Activated CD4-positive, alpha-beta T cell treated with anti-CD3 and anti-CD28 coated beads, Interleukin-2, amount 10 ng/mL, durations not matched to agents 24 days and 14 days (primary cell): ENCODE results near the gene SSBP2. TPM values are rescaled to one million over a fixed set of nuclear protein-coding genes. Genes with fewer than 3 reads are reported as not detected.
A peak's percentile ranks its signal among the peaks of the same experiment; 100 is the strongest.

ENCODE experiments used
- DNase-seq: peaks from one replicate; pipeline ENCODE4 v3.0.0; 2022
- H3K27ac Mint-ChIP-seq: one replicate; pipeline ENCODE4 v1.8.0; 2022; ENCODE audit warnings: mild to moderate bottlenecking, mixed read lengths
- H3K27me3 Mint-ChIP-seq: one replicate; pipeline ENCODE4 v1.8.0; 2022; ENCODE audit warnings: mixed read lengths
- H3K36me3 Mint-ChIP-seq: one replicate; pipeline ENCODE4 v1.8.0; 2022; ENCODE audit warnings: low read depth, mild to moderate bottlenecking, mixed read lengths
- H3K4me1 Mint-ChIP-seq: one replicate; pipeline ENCODE4 v1.8.0; 2021; ENCODE audit warnings: mixed read lengths
- H3K4me3 Mint-ChIP-seq: one replicate; pipeline ENCODE4 v1.8.0; 2022; ENCODE audit warnings: mild to moderate bottlenecking, moderate library complexity, mixed read lengths
- H3K9me3 Mint-ChIP-seq: one replicate; pipeline ENCODE4 v1.8.0; 2021; ENCODE audit warnings: mixed read lengths
- intact Hi-C: fragments of 100-400 bp; cut with micrococcal nuclease; formaldehyde crosslinking; loops from one replicate; pipeline ENCODE4 v1.15.1; 2023
- total RNA-seq: library from RNA; stranded (reverse); gene quantifications from 2 replicates; pipeline ENCODE4 v1.2.3, GENCODE V29; 2022

Gene SSBP2
- total RNA-seq, 1 donor from 2014 or later: 13.1 TPM

GRCh38 chr5:81749192-81749560 lies 1.7 kb downstream of the SSBP2 start:
- DNase-seq: peak; percentile 65
- peak overlapping the region; percentile 57 for H3K27ac Mint-ChIP-seq
- H3K9me3 Mint-ChIP-seq: no peaks in the 10 kb centered on the region
- no peaks in the 10 kb centered on the region for H3K36me3 Mint-ChIP-seq
- intact Hi-C loops: no loop called here
- H3K27me3 Mint-ChIP-seq: peaks cover 24% of the 10 kb centered on the region
- peak overlapping the region; percentile 89 for H3K4me3 Mint-ChIP-seq
- H3K4me1 Mint-ChIP-seq: peaks cover 16% of the 10 kb centered on the region

GRCh38 chr5:81748556-81748955 lies 2.3 kb downstream of the SSBP2 start:
- intact Hi-C loops: no loop called here
- H3K27ac Mint-ChIP-seq: no peak overlapping the region
- no peaks in the 10 kb centered on the region for H3K9me3 Mint-ChIP-seq
- H3K36me3 Mint-ChIP-seq: no peaks in the 10 kb centered on the region
- H3K4me1 Mint-ChIP-seq: peaks cover 16% of the 10 kb centered on the region
- H3K27me3 Mint-ChIP-seq: peaks cover 24% of the 10 kb centered on the region
- no peak for DNase-seq
- peak overlapping the region; percentile 89 for H3K4me3 Mint-ChIP-seq

GRCh38 chr5:81747030-81747429 lies 3.9 kb downstream of the SSBP2 start:
- no peaks in the 10 kb centered on the region for H3K9me3 Mint-ChIP-seq
- H3K27me3 Mint-ChIP-seq: peaks cover 21% of the 10 kb centered on the region
- no peaks in the 10 kb centered on the region for H3K36me3 Mint-ChIP-seq
- no peak overlapping the region for H3K27ac Mint-ChIP-seq
- H3K4me1 Mint-ChIP-seq: peaks cover 16% of the 10 kb centered on the region
- intact Hi-C loops: no loop called here
- H3K4me3 Mint-ChIP-seq: no peak overlapping the region
- DNase-seq: no peak

- Mint-ChIP-seq H3K27ac (no peak overlapping the region), H3K9me3 (peaks cover 3% of the 10 kb centered on the region), H3K4me3 (no peak overlapping the region), H3K27me3 (no peaks in the 10 kb centered on the region), H3K36me3 (peaks cover 7% of the 10 kb centered on the region), H3K4me1 (peaks cover 3% of the 10 kb centered on the region)
- intact Hi-C loops: no loop called here
- no peak for DNase-seq
These were observed 10.1 kb downstream of the SSBP2 start for GRCh38 chr5:81740758-81741157.

GRCh38 chr5:81739291-81739690 lies 11.6 kb downstream of the SSBP2 start:
- no peak for DNase-seq
- intact Hi-C loops: no loop called here

GRCh38 chr5:81729276-81729675 lies 21.6 kb downstream of the SSBP2 start:
- Mint-ChIP-seq H3K27me3 (no peaks in the 10 kb centered on the region), H3K4me1 (peaks cover 3% of the 10 kb centered on the region), H3K9me3 (no peaks in the 10 kb centered on the region), H3K27ac (no peak overlapping the region), H3K36me3 (no peaks in the 10 kb centered on the region), H3K4me3 (no peak overlapping the region)
- intact Hi-C loops: no loop called here
- DNase-seq: no peak

More at GRCh38 chr5:81739291-81739690, 11.6 kb downstream of the SSBP2 start:
- peaks cover 3% of the 10 kb centered on the region for H3K9me3 Mint-ChIP-seq
- no peaks in the 10 kb centered on the region for H3K27me3 Mint-ChIP-seq
- no peak overlapping the region for H3K27ac Mint-ChIP-seq
- peaks cover 4% of the 10 kb centered on the region for H3K4me1 Mint-ChIP-seq
- peaks cover 7% of the 10 kb centered on the region for H3K36me3 Mint-ChIP-seq
- H3K4me3 Mint-ChIP-seq: no peak overlapping the region

- intact Hi-C loops: no loop called here
- Mint-ChIP-seq H3K4me3 (no peak overlapping the region), H3K27me3 (no peaks in the 10 kb centered on the region), H3K36me3 (no peaks in the 10 kb centered on the region), H3K27ac (no peak overlapping the region), H3K4me1 (peaks cover 3% of the 10 kb centered on the region), H3K9me3 (no peaks in the 10 kb centered on the region)
- no peak for DNase-seq
These were observed 22.6 kb downstream of the SSBP2 start for GRCh38 chr5:81728301-81728700.

GRCh38 chr5:81726297-81726696 lies 24.6 kb downstream of the SSBP2 start:
- no peak overlapping the region for H3K4me3 Mint-ChIP-seq
- H3K36me3 Mint-ChIP-seq: no peaks in the 10 kb centered on the region
- H3K27ac Mint-ChIP-seq: no peak overlapping the region
- intact Hi-C loops: no loop called here
- no peaks in the 10 kb centered on the region for H3K27me3 Mint-ChIP-seq
- no peak for DNase-seq
- H3K4me1 Mint-ChIP-seq: peaks cover 8% of the 10 kb centered on the region
- H3K9me3 Mint-ChIP-seq: no peaks in the 10 kb centered on the region

- Mint-ChIP-seq H3K4me1 (peaks cover 13% of the 10 kb centered on the region), H3K27ac (no peak overlapping the region), H3K27me3 (no peaks in the 10 kb centered on the region), H3K4me3 (no peak overlapping the region), H3K9me3 (no peaks in the 10 kb centered on the region), H3K36me3 (no peaks in the 10 kb centered on the region)
- DNase-seq: no peak
- intact Hi-C loops: loop anchor here (5.0 kb wide), 1 partner anchor 187 kb away; no protein-coding TSS in a partner anchor
These were observed 26.3 kb downstream of the SSBP2 start for GRCh38 chr5:81724571-81724970.

- intact Hi-C loops: loop anchor here (5.0 kb wide), 1 partner anchor 187 kb away; no protein-coding TSS in a partner anchor
- Mint-ChIP-seq H3K27me3 (no peaks in the 10 kb centered on the region), H3K4me3 (no peak overlapping the region), H3K4me1 (peaks cover 13% of the 10 kb centered on the region), H3K27ac (no peak overlapping the region), H3K36me3 (no peaks in the 10 kb centered on the region), H3K9me3 (no peaks in the 10 kb centered on the region)
- no peak for DNase-seq
These were observed 26.8 kb downstream of the SSBP2 start for GRCh38 chr5:81724108-81724507.

GRCh38 chr5:81721049-81721448 lies 29.8 kb downstream of the SSBP2 start:
- intact Hi-C loops: loop anchor here (5.0 kb wide), 1 partner anchor 184 kb away; no protein-coding TSS in a partner anchor
- H3K4me3 Mint-ChIP-seq: peak overlapping the region; percentile 6
- H3K36me3 Mint-ChIP-seq: no peaks in the 10 kb centered on the region
- no peaks in the 10 kb centered on the region for H3K9me3 Mint-ChIP-seq
- no peaks in the 10 kb centered on the region for H3K27me3 Mint-ChIP-seq
- DNase-seq: no peak
- H3K27ac Mint-ChIP-seq: peak overlapping the region; percentile 0
- H3K4me1 Mint-ChIP-seq: peaks cover 12% of the 10 kb centered on the region

- DNase-seq: no peak
- H3K4me1 Mint-ChIP-seq: peaks cover 15% of the 10 kb centered on the region
- no peak overlapping the region for H3K4me3 Mint-ChIP-seq
- H3K27me3 Mint-ChIP-seq: no peaks in the 10 kb centered on the region
- H3K9me3 Mint-ChIP-seq: peaks cover 3% of the 10 kb centered on the region
- no peaks in the 10 kb centered on the region for H3K36me3 Mint-ChIP-seq
- no peak overlapping the region for H3K27ac Mint-ChIP-seq
- intact Hi-C loops: loop anchor here (5.0 kb wide), 1 partner anchor 183 kb away; no protein-coding TSS in a partner anchor
These were observed 31.1 kb downstream of the SSBP2 start for GRCh38 chr5:81719743-81720345.

GRCh38 chr5:81718300-81718699 lies 32.6 kb downstream of the SSBP2 start:
- Mint-ChIP-seq H3K4me1 (peaks cover 15% of the 10 kb centered on the region), H3K27me3 (no peaks in the 10 kb centered on the region), H3K27ac (no peak overlapping the region), H3K9me3 (peaks cover 3% of the 10 kb centered on the region), H3K4me3 (peak overlapping the region; percentile 18), H3K36me3 (peaks cover 5% of the 10 kb centered on the region)
- intact Hi-C loops: no loop called here
- DNase-seq: no peak

- no peak overlapping the region for H3K27ac Mint-ChIP-seq
- intact Hi-C loops: no loop called here
- H3K27me3 Mint-ChIP-seq: no peaks in the 10 kb centered on the region
- H3K36me3 Mint-ChIP-seq: peaks cover 5% of the 10 kb centered on the region
- peaks cover 15% of the 10 kb centered on the region for H3K4me1 Mint-ChIP-seq
- peaks cover 3% of the 10 kb centered on the region for H3K9me3 Mint-ChIP-seq
- no peak for DNase-seq
- H3K4me3 Mint-ChIP-seq: peak overlapping the region; percentile 18
These were observed 33.0 kb downstream of the SSBP2 start for GRCh38 chr5:81717860-81718259.

- DNase-seq: no peak
- Mint-ChIP-seq H3K27me3 (no peaks in the 10 kb centered on the region), H3K36me3 (peaks cover 5% of the 10 kb centered on the region), H3K9me3 (peaks cover 3% of the 10 kb centered on the region), H3K4me1 (peaks cover 15% of the 10 kb centered on the region), H3K27ac (no peak overlapping the region), H3K4me3 (no peak overlapping the region)
- intact Hi-C loops: no loop called here
These were observed 33.7 kb downstream of the SSBP2 start for GRCh38 chr5:81717226-81717625.
